ENCODE data around the gene BORCS6.

BORCS6 gene

DNA sequence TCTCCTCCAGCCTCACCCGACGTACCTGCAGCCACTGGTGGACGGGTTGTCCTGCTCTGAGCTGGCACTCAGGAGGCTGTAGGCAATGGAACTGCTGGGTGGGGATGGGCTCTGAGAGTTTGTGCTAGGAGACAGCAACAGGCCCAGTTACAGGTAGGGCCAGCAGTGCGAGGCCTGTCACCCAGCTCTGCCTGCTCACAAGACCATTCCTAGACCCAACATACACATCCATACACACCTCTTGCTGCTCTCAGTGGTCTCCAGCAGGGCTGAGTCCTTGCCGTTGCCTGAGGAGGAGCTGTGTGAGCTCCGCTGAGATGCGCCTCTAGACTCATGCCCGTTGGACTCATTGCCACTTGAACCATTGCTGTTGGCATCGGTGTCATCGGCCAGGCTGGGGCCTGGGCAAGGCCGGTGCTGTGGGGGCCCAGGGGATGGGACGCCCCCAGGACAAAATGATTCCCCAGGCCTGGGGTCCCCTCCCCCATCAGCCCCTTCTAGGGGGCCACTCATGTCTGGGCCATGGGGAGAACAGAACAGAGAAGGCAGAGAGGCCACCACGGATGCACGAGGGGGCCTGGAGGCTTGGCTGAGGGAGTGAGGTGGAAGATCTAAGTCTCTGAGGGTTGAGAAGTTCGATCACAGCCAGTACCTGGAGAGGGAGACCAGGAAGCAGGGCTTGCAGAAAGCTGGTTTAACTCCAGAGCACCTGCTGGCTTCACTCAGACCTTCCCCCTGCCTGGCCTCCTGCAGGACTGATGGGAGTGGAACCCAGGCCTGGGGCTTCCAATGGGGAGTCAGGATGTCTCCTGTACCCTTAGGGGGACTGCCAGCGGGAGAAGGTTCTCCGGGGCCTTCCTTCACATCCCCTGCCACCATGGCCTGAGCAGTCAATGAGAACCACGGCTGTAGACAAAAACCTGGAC, 39.5 kb downstream of the BORCS6 start:
- no peak for DNase-seq
- intact Hi-C loops (cut with DNase I) = no loop called here

DNA sequence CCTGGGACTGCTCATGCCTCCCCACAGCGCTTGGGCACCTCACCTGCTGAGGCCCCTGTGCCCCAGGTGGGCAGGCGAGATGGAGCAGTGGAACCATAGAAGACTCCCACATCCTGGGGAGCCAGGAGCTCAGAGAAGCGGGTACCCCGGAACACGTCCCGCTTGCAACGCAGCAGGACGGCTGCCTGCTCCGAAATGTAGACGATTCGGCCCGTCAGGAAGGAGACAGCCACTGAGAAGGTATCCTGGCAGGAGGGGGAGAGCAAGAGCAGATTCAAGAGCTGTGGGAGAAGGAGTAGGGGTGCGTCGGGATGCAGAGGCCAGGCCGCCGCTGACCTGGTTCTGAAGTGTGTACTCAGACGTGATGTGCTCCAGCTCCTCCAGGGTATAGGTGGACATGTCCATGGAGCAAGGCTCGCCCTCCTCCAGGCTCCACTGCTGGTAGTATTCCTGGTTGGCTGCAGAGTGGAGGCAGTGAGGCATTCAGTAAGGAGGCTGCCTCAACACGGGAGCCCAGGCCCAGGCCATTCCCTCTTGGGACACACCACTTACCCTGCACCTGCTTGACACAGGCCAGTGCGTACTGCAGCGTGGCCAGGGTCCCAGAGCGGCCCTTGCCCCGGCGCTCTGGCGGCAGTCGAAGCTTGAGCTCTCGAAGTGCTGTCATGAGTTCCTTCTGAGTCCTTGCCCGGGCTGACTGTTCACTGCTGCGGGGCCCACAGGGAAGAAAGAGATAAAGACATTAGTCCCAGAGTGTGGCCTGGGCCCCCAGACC, 40.4 kb downstream of the BORCS6 start:
- no peak for DNase-seq
- intact Hi-C loops (cut with DNase I) = no loop called here

DNA sequence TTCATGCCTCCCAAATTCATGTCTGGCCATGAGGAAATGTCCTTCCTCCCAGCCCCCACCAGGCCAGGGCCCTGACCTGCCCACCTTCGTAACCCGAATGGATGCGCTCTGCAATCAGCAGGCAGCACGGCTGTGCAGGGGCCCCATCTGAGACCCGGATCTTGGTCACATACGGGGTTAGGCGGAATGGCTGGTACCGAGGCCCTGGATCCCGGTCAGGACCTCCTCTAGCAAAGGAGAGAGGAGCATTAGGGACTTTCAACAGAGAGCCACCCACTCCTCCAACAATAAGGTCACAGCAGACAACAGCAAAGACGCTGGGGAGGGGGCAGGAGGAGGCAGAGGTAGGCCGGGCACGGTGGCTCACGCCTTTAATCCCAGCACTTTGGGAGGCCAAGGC, 41.4 kb downstream of the BORCS6 start:
- intact Hi-C loops (cut with DNase I) = no loop called here

DNA sequence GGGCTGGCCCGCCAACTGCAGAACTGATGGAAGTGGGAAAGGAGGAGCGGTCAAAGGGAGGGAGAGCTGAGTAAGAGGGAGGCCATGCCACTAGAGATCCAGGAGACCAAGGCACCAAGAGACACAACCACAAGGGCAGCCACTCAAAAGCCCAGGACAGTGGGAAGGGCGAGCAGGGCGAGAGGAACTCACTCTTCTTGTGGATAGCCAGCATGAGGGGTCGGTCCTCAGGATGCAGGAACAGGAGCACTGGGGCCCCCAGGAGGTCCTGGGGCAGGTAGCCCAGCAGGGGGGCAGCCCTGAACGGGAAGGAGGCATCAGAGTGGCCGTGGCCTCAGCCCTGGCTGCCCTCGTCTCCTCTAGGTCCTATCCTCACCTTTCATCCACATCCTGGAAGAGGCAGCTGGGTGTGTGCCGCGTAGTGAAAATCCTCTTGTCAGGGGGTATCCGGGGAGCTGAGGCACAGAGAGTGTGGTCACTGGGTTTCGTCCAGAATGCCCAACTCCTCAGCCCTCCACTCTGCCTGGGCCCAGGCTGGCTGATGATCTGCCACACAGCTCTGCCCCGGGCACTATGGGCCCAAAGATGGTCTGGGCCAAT, 42.1 kb downstream of the BORCS6 start:
- DNase-seq = no peak
- intact Hi-C loops (cut with DNase I) = no loop called here

More for the DNA sequence above, 41.4 kb downstream of the BORCS6 start:
- no peak for DNase-seq

DNA sequence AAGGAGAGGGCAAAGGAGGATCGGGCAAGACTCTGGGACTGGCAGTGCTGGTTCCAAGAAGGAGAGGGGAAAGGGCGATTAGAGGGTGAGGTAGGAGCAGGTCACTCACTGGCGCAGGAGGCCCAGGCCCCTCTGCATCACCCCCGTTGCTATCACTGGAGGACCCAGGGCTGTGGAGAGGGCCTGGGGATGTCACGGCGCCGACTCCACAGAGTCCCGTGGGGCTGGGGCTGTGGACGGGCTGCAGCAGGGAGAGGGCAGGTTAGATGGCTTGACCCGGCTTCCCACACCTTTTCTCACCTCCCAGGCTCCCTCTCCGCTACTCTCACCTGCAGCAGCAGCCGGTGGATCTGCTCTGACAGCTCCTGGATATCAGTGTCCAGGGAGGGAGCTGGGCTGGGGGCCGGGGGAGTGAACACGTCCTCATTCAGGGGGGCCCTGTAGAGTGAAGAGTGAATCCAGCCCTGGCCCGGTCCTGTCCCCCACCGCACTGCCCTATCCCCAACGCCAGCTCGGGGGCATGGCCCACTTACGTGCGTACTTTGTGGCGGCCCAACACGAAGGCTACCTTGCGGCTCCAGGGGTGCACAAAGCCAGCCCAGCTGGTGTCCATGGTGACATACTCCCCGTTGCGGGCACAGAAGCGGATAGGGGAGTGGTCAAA, 42.7 kb downstream of the BORCS6 start:
- DNase-seq = no peak
- intact Hi-C loops (cut with DNase I) = no loop called here

DNA sequence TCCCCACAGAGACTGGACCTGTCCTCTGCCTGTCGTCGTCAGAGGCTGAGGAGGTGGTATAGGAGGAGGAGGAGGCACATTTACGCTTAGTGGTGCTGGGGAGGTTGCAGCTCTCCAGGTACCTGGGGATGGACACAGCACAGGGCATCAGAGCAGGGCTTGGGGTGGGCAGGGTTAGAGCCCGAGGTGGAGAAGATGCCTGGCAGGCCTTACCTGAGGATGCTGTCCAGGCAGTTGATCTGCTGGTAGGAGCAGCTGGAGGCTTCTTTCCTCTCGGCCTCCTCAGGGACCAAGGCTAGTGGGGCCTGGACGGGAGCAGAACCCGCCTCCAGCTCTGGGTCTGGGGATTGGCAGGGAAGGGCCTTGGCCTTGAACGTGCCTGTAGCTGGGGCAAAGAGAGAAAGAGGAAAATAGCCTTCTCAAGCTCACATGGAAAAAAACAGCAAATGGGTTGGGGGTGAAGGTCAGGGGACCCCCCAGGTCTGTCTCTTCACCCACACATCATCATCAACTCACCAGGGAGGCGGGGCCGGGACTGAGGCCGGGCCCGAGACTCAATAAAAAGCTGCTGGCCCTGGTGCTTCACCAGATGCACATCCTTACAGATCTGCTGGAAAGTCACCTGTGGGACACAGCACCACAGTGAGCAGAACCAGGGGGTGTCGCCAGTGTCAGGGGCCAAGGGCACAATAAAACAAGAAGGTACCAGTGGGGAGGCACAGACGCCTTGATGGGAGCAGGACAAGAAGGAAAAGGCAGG, 43.4 kb downstream of the BORCS6 start:
- intact Hi-C loops (cut with DNase I) = no loop called here
- no peak for DNase-seq

DNA sequence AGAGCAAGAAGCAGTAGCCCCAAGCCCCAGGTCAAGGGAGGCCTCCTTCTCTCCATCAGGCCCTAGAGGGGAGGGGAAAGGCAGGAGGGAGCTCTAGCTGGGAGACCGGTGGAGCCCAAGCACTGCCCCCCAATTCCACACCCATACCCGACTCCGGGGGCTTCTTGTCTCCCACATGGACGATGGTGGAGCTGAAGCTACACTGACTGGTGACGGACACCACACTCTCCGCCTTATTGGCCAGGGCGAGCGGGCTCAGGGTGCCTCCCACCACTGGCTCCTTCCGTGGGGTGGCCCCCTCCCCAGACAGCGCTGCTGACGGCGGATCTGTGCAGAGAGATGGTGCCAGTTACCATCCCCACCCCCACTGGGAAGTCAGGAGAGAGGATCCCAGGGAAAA, 44.2 kb downstream of the BORCS6 start:
- DNase-seq = no peak
- intact Hi-C loops (cut with DNase I) = no loop called here

DNA sequence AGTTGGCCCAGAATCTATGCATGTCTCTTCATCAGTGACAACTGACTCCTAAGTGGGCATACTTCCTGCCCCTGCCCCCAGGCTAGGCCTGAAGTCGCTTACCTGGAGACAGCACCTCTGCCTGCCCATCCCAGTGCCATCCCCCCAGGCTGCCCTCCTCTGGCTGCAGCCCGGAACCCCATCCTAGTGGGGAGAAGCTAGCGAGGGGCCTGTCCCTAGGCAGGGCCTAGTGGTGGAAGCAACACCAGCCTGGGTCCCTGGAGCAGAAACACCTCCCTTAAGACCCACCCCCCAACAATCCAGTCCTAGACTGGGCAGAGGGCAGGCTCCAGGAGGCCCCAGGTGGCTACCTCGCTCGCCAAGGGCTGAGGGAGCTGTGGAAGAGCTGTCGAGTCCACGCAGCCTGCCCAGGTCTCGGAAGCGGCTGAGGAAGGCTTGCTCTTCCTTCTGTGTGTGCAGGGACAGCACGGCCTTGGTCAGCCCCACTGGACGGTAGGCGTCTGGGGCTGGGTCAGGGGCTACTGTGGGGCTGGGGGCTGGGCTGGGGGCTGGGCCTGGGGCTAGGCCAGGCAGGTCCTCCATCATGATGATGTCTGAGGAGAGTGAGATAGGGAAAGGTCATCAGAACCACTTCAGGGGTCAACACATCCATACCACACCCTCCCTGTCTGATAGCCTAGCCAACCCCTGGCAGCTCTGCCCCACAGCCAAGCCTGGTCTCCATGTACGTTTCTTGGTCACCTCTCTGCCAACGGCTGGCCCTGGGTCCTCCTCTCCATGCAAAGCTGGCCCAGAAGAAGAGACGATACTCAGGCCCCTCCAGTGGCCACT, 45.4 kb downstream of the BORCS6 start:
- DNase-seq = no peak
- intact Hi-C loops (cut with DNase I) = no loop called here

DNA sequence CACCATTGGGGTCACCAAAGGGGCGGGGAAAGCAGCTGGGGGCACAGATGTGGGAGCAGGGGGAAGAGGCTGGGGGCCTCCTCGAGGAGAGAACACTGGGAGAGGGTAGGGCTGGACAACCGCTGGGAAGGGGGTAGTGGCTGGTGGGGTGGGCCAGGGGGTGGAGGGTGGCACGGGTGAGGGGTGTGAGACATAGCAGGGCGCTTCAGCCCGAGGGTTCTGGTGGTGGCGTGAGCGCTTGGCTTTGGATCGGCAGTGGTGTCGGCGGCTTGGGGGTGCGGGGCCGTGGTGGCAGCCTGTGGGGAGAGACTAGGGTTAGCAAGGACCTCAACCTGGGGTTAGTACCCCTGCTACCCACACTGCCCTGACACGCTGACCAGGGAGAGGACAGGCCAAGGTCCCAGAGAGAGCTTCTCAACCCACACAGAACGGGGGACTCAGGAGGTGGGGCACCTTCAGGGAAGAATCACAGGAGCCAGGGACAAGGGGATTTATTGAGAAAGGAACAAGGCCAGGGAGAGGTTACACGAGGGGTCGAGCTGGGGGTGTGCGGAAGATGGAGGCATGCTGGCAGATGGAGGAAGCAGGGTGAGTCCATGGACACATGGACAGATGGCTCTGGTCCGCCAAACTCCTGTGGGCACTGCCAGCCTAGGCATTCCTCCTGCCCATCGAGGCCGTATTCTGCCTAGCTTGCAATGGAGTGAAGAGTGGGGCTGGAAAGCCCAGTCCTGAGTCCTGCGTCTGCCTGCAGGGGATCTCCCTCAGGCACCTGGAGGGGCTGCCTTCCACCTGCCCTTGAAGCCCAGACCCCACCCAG, 46.2 kb downstream of the BORCS6 start:
- intact Hi-C loops (cut with DNase I) = no loop called here
- DNase-seq = no peak

DNA sequence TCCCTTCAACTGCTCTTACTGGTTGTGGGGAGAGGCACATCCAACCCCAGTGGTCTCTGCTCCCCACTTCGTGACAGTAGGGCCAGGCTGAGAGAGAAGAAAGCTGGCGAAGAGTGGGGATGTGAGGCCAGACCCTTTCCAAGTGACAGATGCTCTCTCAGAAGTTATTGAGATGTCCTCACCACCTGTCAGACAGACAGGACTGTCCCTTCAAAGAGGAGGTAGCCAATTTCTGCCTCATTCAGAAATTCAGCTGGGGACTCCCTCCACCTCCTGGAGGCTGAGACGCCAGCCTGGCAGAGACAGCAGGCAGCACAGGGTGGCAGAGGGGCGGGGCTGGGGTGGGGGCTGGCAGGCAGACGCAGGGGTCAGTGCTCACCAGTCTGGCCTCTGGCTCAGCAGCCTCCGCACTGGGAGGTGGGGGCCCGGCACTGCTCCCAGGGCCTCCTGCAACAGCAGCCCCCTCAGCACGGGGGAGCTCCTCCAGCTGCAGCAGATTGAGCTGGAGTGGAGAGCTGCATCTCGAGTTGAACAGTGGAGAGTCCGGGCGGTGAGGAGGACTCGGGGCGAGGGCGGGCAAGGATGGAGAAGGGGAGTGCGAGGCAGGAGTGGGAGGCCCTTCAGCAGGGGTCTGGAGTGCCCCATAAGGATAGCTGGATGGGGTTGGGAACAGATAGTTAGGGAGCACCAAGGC, 46.9 kb downstream of the BORCS6 start:
- DNase-seq = no peak
- intact Hi-C loops (cut with DNase I) = no loop called here

DNA sequence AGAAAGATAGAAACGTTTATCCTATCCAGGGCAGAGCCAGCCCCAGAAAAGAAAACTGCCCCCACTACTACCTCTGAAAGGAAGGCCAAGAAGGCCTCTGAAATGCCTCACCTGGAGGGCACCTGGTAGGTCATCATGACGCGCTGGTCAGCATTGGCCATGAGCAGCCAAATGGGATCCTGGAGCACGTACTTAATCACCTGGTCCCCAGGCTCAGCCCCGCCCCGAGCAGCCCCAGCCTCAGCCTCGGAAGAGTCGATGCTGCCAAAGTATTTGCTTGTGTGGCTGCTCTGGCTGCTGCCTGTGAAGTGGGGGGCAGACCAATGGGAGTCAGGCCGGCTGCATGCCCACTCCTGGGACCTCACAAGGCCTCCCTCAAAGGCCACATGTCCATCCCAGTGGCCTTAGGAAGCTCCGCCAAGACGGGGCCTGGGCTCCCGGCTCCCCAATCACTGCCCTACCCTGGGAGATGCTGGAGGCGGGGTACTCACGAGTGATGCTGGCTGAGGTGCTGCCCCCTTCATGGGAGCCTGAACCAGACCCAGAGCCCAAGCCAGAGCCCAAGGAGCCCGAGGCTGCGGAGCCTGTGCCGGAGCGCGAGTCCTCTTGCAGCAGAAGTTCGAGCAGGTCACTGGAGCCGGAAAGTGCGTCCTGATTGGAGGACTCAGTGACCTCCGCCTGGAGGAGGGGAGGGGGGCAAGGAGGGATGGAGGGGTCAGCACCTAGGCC, 47.7 kb downstream of the BORCS6 start:
- intact Hi-C loops (cut with DNase I) = no loop called here
- no peak for DNase-seq

DNA sequence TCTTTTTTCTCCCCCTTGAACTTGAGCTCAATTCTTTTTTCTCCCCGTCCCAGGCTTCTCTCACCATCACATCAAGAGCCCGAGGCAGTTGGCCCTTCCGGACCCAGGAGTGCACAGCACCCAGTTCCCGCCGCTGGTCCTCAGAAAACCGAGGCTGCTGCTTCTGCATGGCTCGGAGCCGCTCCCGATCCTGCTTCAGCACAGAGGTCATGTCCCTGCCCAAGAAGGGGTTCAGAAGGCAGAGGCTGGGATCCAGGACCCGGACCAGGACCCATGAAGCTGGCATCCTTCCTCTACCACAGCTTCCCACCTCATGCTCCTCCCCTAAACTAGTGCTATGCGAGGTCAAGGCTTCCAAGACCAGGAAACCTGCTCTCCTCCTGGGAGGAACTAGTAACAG, 48.2 kb downstream of the BORCS6 start:
- no peak for DNase-seq
- intact Hi-C loops (cut with DNase I) = no loop called here

DNA sequence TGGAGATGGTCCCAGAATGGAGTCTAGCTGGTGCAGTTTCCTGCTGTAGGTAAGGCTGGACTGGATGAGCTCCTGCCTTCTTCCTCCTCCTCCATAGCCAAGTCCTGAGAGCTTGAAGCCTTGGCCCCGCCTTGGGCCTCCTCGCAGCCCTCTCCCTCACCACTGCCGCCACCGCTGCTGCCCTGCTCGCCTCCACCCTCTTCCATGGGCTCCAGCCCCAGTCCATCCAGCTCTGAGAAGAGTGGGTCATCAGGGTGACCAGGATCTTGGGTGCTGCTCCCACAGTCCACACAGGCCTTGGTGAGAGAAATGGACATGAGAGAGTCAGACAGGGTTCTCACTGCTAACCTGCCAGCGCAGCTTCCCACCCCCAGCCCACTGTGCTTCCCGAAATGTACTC, 48.9 kb downstream of the BORCS6 start:
- intact Hi-C loops (cut with DNase I) = no loop called here
- DNase-seq = peak in 1 of 42 donors; percentile 1

DNA sequence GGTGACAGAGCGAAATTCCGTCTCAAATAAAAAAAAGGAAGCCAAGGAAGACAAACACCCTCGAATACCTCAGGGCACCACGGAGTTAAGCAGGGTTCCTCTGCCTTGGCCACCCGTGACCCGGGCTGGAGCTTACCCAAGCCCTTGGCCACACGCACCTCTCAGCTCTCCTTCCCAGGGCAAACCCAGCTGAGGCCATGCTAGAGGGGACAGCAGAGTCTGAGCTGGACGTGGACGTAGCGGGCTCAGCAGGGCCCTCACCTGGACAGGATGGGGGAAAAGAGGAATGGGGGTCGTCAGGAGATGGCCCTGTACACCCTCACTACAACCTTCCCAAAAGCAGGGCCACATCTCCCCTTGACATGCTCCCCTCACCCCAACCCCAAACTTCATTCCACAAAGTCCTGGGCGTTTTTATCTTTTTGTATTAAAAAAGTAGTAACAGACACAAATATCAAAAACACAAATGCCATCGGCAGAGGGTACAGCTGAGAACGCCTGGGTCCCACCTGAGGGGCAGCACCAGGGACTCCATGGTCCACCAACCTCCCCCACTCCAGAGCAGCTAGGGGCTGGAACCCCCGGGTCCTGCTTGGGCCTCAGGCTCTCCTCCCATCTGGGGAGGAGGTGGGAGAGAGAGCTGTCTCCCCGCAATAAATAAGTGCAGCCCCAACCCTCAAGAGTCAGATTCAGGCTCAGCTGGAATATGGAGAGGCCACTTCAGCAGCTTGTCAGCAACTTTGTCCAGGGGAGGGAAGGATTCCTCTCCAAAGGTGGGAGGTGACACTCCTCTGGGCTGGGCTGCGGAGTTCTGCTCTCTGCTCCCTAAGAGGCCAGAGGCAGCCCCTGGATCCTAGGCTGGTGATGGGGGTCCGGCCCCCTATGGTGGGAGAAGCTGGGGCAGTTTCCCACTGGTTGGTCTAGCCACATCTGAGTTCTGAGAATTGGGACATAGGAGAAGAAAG, 49.6 kb downstream of the BORCS6 start:
- intact Hi-C loops (cut with DNase I) = no loop called here
- DNase-seq = peak in 1 of 42 donors; percentile 1
